ENCODE results near the gene TUT1. TPM values are rescaled to one million over a fixed set of nuclear protein-coding genes. Genes with fewer than 3 reads are reported as not detected.
"Not testable (repeated sequence)": the region's sequence is repeated elsewhere in the genome, so short reads cannot be mapped to it uniquely, and the experiment has no call there.

TUT1 gene
- total and polyA plus RNA-seq, 9 donors, result 5.9 to 27.3 (median 18.3) TPM

GRCh38 chr11:62552485-62553079, 38.7 kb downstream of the TUT1 start:
- H3K4me3 ChIP-seq, result no peak overlapping the region
- H3K27ac ChIP-seq, result peak overlapping the region; percentile 51 to 81
- no peaks in the 10 kb centered on the region for H3K27me3 ChIP-seq
- no peak for DNase-seq
- peaks cover 41% of the 10 kb centered on the region for H3K4me1 ChIP-seq (ENCODE audit: insufficient read depth)
- TF ChIP-seq POLR2A (IDR thresholded peaks at IDR 0.05) (no peak), CTCF (IDR thresholded peaks at IDR 0.05) (no peak), EP300 (IDR thresholded peaks at IDR 0.05) (no peak)
- H3K36me3 ChIP-seq, result no peaks in the 10 kb centered on the region
- 22 to 27% (median 27%) methylated on average over 4 of the region's 4 CpGs for WGBS, 3 donors
- intact Hi-C loops (cut with DNase I), result loop anchor here in 1 of 4 donors (10.0 kb wide), 1 partner anchor 1062 kb away; the partner anchor contains the start of gene PLAAT3
- no peaks in the 10 kb centered on the region for H3K9me3 ChIP-seq

GRCh38 chr11:62550478-62550877, 40.8 kb downstream of the TUT1 start:
- H3K4me1 ChIP-seq (ENCODE audit: insufficient read depth), result peaks cover 33% of the 10 kb centered on the region
- H3K27ac ChIP-seq, H3K9me3 ChIP-seq, H3K36me3 ChIP-seq, DNase-seq, H3K4me3 ChIP-seq, H3K27me3 ChIP-seq: not testable (repeated sequence)
- intact Hi-C loops (cut with DNase I), result loop anchor here in 1 of 4 donors (10.0 kb wide), 1 partner anchor 1064 kb away; the partner anchor contains the start of gene PLAAT3
- 80 to 95% (median 88%) methylated on average over 2 of the region's 2 CpGs for WGBS, 3 donors

GRCh38 chr11:62548545-62549335, 42.6 kb downstream of the TUT1 start:
- Histone ChIP-seq H3K4me1 (ENCODE audit: insufficient read depth) (peaks cover 24% of the 10 kb centered on the region), H3K4me3 (no peak overlapping the region)
- no peak for TF ChIP-seq EP300 (IDR thresholded peaks at IDR 0.05)
- no peak for TF ChIP-seq CTCF (IDR thresholded peaks at IDR 0.05)
- TF ChIP-seq POLR2A (IDR thresholded peaks at IDR 0.05), result no peak

GRCh38 chr11:62547691-62548281, 43.5 kb downstream of the TUT1 start:
- peak overlapping the region; percentile 81 to 94 for H3K27ac ChIP-seq
- peak in 1 of 5 donors; percentile 47 for DNase-seq
- H3K9me3 ChIP-seq, result no peaks in the 10 kb centered on the region
- intact Hi-C loops (cut with DNase I), result no loop called here
- no peak for TF ChIP-seq EP300 (IDR thresholded peaks at IDR 0.05)
- TF ChIP-seq CTCF (IDR thresholded peaks at IDR 0.05), result no peak
- peak; percentile 11 for TF ChIP-seq POLR2A (IDR thresholded peaks at IDR 0.05)
- no peaks in the 10 kb centered on the region for H3K27me3 ChIP-seq
- WGBS, 3 donors, result 40 to 46% (median 44%) methylated on average over 8 of the region's 8 CpGs
- no peaks in the 10 kb centered on the region for H3K36me3 ChIP-seq
- H3K4me3 ChIP-seq, result peak overlapping the region; percentile 99
- peaks cover 24% of the 10 kb centered on the region for H3K4me1 ChIP-seq (ENCODE audit: insufficient read depth)

More at GRCh38 chr11:62548545-62549335, 42.6 kb downstream of the TUT1 start:
- no peaks in the 10 kb centered on the region for H3K9me3 ChIP-seq
- H3K36me3 ChIP-seq, result no peaks in the 10 kb centered on the region
- H3K27ac ChIP-seq, result peak overlapping the region; percentile 81 to 94
- intact Hi-C loops (cut with DNase I), result no loop called here
- H3K27me3 ChIP-seq, result no peaks in the 10 kb centered on the region
- DNase-seq, result peak in 3 of 5 donors; percentile 54 to 68 (median 61)
- 31 to 43% (median 34%) methylated on average over 17 of the region's 17 CpGs for WGBS, 3 donors
